Measurements from ENCODE around the gene IFITM2.
"Not testable (repeated sequence)": the region's sequence is repeated elsewhere in the genome, so short reads cannot be mapped to it uniquely, and the experiment has no call there.

The IFITM2 gene

DNA sequence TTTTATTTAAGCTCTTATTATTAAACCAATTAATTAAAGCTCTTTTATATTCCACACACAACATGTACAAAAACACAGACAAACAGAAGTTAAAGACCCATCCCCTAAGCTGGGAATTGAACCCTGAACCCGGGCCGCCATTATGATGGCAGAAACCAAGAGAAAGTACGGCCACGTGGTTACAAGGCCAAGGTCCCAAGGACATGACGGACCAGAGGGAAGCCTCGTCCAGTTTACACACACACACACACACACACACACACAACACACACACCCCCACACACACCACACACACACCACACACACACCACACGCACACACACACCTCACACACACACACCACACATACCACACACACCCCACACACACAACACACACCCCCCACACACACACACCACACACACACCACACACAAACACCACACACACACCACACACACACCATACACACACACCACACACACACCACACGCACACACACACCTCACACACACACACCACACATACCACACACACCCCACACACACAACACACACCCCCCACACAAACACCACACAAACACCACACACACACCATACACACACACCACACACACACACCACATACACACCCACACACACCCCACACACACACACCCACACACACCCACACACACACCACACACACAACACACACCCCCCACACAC is 41.8 kb downstream of the IFITM2 start:
- not testable (repeated sequence) for DNase-seq

DNA sequence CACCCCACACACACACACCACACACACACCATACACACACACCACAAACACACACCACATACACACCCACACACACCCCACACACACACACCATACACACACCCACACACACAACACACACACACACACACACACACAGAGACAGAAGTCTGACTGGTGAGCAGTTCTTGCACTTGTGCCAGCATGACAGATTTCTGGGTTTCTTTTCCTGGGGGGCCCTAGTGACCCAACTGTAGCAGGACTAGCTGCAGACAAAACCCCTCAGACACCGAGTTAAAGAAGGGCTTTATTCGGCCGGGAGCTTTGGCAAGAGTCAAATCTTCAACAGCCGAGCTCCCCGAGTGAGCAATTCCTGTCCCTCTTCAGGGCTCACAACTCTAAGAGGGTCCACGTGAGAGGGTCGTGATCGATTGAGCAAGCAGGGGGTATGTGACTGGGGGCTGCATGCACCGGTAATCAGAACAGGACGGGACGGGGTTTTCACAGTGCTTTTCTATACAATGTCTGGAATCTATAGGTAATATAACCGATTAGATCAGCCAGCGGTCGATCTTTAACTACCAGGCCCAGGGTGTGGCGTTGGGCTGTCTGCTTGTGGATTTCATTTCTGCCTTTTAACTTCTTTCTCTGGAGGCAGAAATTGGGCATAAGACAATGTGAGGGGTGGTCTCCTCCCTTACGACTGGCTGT is 42.6 kb downstream of the IFITM2 start:
- DNase-seq = not testable (repeated sequence)

DNA sequence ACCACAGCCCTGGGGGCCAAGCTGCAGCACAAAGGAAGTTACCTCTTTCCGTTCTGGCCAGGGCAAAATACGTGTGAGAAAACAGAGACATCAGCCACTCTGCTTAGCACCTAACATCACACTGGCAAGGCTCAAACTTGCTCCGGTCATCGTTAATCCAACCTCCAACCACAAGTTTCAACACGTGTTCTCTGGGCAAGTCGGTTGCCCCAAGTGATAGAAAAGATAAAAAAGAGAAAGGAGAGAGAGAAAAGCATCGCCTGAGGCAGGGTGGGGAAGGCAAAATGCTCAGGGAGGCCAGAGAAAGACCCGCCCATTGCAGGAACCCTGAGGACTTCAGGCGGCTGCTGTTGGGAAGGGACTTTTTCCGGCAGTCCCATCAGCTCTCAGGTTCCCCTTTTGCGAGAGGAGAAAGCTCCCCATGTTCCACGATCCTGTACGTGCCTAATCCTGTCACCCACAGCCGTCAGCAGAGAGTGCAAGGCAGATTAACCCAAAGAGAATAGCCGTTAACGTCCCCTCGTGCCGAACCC is 43.2 kb downstream of the IFITM2 start:
- no peak for DNase-seq

DNA sequence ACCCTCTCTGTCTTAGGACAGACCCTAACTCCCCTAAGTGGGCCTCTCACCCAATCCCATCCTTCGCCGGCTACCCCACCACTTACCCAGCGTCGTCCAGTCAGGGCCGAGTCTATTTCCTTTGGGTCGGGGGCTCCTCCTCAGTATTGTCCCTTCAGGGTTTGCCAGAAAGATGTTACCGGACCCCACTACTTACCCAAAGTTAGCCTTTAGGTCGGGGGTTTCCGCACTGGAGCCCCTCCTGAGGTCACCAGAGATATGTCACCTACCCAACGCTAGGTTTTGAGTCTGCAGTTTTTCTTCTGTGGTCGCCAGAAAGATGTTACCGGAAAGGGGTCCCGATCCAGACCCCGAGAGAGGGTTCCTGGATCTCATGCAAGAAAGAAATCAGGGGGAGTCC is 43.8 kb downstream of the IFITM2 start:
- DNase-seq = no peak

DNA sequence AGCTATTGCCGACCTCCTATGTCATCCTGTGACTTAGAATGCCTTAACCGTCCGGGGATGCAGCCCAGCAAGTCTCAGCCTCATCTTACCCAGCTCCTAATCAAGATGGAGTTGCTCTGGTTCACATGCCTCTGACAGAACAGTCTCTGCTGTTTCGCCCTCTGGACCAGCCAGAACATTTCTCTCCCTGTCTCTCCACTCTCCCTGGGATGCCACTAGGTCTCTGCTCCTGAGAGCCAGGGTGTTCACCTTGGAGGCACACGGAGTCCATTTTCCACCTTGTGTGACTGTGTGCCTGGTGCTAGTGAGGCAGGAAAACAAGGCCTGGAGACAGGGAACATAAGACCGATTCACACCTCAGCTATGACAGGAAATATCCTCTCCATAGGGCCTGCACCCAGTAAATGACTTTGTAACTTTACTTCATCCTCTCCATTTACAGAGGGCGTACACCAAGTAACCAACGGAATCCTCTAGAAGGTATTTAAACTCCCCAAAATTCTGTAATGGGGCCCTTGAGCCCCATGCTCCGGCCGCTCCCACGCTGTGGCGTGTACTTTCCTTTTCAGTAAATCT is 44.9 kb downstream of the IFITM2 start:
- DNase-seq = no peak

DNA sequence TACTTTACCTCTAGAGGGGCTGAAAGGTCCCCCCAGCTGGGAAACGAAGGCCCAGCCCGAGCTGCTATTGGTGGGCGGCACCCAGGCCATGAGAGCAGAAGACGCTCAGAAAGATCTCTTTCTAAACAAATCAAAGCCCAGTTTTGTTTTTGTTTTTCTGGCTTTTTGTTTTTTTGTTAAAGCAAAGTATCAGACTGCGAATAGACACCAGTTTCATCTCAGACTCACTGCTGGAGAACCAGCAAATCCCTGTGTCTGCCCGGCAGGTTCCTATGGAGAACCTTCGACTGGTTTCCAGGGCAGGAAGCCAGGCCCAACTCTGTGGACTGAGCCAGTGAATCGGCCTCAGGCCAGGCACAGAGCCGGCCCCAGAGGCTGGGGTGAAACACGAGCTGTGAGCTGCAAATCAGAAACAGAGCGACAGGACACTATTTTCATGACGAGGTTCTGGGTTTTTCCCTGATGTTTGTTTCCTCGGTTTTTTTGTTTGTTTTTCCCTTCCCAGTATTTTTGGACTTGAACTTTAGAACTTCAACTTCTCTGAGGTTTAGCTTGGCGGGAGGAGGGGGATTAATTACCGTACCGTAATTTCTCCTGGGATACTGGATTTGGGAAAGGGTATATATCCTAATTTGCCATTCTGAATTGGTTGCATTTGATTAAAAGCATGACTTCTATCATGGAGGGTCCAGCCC is 45.7 kb downstream of the IFITM2 start:
- no peak for DNase-seq

DNA sequence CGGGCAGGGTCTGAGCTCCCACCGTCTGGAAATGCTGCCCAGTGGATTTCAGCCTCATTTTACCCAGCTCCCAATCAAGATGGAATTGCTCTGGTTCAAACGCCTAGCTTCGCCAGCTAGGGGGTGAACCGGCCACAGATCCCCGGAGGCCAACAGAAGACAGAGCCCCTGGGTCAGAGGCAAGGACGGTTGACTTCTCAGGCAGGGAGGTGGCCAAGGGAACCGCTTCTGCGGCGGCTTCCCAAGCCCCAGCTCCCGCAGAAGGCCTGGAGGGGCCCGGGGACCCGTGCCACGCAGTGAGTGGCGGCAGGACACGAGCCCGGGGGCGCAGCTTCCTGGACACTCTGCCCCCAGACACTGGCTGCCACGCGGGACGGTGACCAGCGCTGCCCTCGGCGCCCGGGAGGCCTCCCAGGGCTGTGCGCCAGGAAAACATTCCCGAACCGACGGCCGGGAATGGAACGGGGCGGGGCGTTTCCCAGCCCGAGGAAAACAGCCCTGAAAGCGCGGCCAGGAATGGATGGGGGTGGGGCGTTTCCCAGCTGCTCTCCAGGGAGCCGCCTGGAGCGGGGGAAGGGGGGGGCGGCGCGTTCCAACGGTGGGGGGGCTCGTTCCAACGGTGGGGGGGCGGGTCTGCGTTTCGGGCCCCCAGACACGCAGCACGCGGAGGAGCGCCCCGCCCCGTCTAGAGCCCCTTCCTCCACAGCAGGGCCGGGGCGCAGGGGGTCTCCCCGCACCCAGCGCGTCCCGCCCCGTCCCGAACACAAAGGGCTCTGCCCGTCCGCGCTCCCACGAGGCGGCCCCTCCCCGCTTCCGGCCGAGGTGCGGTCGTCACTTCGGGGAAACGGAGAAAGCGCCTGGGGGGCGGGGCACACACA is 48.2 kb downstream of the IFITM2 start:
- peak; percentile 46 to 48 for DNase-seq

DNA sequence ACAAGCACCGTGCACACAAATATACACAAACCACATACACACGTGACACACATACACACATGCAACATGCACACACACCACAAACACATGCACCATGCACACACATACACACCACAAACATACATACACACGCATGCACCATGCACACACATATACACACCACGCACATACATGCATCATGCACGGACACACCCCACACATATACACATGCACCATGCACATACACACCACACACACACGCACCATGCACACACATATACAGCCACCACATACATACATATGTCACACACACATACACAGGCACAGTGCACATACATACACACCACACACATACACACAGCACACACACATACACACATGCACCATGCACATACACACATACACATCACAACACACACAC is 49.0 kb downstream of the IFITM2 start:
- no peak for DNase-seq

DNA sequence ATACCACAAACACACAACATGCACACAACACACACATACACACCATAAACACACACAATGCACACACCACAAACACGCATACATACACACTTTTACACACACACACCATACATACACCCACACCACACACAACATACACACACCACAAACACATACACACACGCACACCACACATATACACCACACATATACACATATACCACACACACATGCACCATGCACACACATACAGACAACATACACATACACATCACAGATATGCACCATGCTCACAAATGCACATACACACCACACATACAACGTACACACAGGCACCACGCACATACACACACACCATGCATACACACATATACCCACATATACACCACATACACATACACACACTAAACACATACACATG is 50.0 kb downstream of the IFITM2 start:
- no peak for DNase-seq

DNA sequence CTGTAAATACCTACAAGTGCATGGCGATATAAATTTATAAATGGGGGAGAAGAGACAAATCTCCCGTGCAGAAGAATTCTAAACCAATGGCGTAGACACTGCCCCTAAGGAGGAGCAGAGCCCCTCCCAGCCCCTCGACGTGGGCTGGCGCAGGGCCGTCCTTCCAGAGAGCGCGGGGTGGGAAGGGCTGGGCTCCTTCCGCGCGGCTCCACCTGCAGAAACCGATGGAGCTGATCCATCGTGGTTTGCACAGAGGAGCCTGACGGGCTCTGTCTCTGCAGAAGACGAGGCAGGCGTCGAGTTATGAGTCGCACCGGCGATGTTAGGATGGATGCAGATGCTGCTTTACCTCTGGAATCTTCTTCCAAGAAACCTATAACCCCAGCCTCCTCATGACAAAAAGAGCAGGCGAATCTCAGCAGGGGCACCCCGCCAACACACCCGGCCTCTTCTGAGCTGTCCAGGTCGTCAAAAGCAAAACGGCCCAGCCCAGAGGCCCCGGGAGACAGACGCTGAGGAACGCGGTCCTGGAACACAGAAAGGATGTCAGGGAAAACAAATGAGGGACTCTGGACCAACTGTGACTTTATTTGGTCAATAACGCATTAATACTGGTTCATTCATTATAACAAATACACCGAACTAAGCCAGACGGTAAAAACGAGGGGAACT is 50.6 kb downstream of the IFITM2 start:
- DNase-seq = no peak
